Measurements from ENCODE around the gene GANC.

DNA sequence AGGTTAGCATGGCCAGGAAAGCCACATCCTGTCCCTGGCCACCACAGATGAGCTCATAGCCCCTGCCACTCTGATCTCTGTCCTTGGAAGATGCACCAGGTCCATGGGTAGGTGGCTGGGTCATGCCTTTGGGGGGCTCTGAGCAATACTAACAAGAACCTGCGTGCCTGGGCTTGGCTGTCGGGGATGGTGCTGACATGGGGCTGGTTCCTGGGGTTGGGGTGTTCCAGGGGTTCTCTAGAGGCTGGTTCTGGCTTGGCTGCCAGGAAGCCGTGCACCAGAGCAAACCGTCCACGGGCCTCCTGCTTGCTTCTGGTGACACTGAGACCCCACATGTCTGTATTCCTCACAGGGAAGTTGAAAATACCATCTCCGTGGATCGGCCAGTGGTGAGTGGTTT, 130.4 kb downstream of the GANC start:
- TF ChIP-seq, protein P1, sequence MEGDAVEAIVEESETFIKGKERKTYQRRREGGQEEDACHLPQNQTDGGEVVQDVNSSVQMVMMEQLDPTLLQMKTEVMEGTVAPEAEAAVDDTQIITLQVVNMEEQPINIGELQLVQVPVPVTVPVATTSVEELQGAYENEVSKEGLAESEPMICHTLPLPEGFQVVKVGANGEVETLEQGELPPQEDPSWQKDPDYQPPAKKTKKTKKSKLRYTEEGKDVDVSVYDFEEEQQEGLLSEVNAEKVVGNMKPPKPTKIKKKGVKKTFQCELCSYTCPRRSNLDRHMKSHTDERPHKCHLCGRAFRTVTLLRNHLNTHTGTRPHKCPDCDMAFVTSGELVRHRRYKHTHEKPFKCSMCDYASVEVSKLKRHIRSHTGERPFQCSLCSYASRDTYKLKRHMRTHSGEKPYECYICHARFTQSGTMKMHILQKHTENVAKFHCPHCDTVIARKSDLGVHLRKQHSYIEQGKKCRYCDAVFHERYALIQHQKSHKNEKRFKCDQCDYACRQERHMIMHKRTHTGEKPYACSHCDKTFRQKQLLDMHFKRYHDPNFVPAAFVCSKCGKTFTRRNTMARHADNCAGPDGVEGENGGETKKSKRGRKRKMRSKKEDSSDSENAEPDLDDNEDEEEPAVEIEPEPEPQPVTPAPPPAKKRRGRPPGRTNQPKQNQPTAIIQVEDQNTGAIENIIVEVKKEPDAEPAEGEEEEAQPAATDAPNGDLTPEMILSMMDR (IDR thresholded peaks at IDR 0.05) = no peak
- TF ChIP-seq EP300 (IDR thresholded peaks at IDR 0.05) = no peak
